ENCODE data around the gene CYTH1. TPM values are rescaled to one million over a fixed set of nuclear protein-coding genes. Genes with fewer than 3 reads are reported as not detected.

Gene CYTH1
- total RNA-seq, 1 experiment from 2014 or later: 34.3 TPM

DNA sequence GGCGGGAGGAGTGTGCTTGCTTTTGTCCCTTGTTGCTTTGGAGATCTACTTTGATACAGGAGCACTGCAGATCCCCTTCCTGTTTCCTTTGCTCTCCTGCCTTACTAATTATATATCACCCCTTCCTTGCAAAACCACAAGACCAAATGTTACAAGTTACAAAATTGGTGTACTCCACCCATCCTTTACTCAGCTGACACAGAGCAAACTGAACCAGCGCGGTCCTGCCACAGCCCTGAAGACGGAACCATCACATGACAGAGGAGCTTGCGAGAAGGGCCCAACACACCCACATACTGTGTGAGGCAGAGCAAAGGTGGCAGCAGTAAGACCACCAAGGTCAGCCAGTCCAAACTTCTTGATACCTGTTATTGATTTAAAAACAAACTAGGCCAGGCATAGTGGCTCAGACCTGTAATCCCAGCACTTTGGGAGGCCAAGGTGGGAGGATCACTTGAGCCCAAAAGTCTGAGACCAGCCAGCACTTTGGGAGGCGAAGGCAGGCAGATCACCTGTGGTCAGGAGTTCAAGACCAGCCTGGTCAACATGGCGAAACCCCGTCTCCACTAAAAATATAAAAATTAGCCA lies 33.2 kb downstream of the CYTH1 start:
- Histone ChIP-seq H3K9ac (ENCODE audit: low read length) (no peak overlapping the region), H3K27ac (ENCODE audit: low read depth, low read length) (no peak overlapping the region), H3K9me2 (ENCODE audit: insufficient read depth) (no peaks in the 10 kb centered on the region), H4K20me1 (ENCODE audit: insufficient read depth) (no peaks in the 10 kb centered on the region; the same call in 1 of the 2 replicates), H3K79me2 (ENCODE audit: insufficient read depth, low read length) (peaks cover 28% of the 10 kb centered on the region), H3K4me3 (replicated peaks in 1 of 2; ENCODE audit: low read depth in 1 of 2, low read length in 2 of 2) (no peak overlapping the region), H3K9me3 (ENCODE audit: control insufficient read depth in 1 of 2, insufficient read depth in 1 of 2, low read depth in 1 of 2, low read length in 2 of 2) (no peaks in the 10 kb centered on the region), H3K36me3 (ENCODE audit: control insufficient read depth in 1 of 2, insufficient read depth in 2 of 2, low read length in 2 of 2) (no peaks in the 10 kb centered on the region), H3K4me2 (ENCODE audit: low read length) (0 out of 2 replicates have a peak overlapping the region, but pooled peaks have one; percentile 3), H2AFZ (ENCODE audit: low read depth, low read length, poor library complexity, severe bottlenecking) (no peak overlapping the region), H3K27me3 (ENCODE audit: insufficient read depth, low read length) (no peaks in the 10 kb centered on the region), H3K4me1 (ENCODE audit: control insufficient read depth in 1 of 2, insufficient read depth in 2 of 2, low read length in 2 of 2) (peaks cover 10 to 18% of the 10 kb centered on the region in 2 experiments; a peak in 3 of 4 replicates)
- TF ChIP-seq, protein P1, sequence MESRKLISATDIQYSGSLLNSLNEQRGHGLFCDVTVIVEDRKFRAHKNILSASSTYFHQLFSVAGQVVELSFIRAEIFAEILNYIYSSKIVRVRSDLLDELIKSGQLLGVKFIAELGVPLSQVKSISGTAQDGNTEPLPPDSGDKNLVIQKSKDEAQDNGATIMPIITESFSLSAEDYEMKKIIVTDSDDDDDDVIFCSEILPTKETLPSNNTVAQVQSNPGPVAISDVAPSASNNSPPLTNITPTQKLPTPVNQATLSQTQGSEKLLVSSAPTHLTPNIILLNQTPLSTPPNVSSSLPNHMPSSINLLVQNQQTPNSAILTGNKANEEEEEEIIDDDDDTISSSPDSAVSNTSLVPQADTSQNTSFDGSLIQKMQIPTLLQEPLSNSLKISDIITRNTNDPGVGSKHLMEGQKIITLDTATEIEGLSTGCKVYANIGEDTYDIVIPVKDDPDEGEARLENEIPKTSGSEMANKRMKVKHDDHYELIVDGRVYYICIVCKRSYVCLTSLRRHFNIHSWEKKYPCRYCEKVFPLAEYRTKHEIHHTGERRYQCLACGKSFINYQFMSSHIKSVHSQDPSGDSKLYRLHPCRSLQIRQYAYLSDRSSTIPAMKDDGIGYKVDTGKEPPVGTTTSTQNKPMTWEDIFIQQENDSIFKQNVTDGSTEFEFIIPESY (IDR thresholded peaks at IDR 0.05; ENCODE audit: extremely low read depth, insufficient replicate concordance, low read length): no peak
- TF ChIP-seq JUND (IDR thresholded peaks at IDR 0.05) (no peak), POLR2A (IDR thresholded peaks at IDR 0.05; ENCODE audit: borderline replicate concordance, extremely low read depth, insufficient read depth, insufficient read length) (no peak), EZH2phosphoT487 (IDR thresholded peaks at IDR 0.05; ENCODE audit: borderline replicate concordance) (no peak), POLR2AphosphoS5 (IDR thresholded peaks at IDR 0.05; ENCODE audit: low read depth, low read length) (no peak), ZFX (IDR thresholded peaks at IDR 0.05) (no peak), RAD21 (IDR thresholded peaks at IDR 0.05; ENCODE audit: low read depth) (no peak), SIN3A (IDR thresholded peaks at IDR 0.05; ENCODE audit: low read depth) (no peak), CBX3 (IDR thresholded peaks at IDR 0.05; ENCODE audit: low read depth) (no peak), ZNF274 (IDR thresholded peaks at IDR 0.05; ENCODE audit: low read depth, low read length) (no peak), CEBPB (IDR thresholded peaks at IDR 0.05; ENCODE audit: low read depth) (no peak), SP1 (IDR thresholded peaks at IDR 0.05; ENCODE audit: low read depth) (no peak)
- TF ChIP-seq, protein P2, sequence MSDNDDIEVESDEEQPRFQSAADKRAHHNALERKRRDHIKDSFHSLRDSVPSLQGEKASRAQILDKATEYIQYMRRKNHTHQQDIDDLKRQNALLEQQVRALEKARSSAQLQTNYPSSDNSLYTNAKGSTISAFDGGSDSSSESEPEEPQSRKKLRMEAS (IDR thresholded peaks at IDR 0.05): no peak
- TF ChIP-seq, protein P3, sequence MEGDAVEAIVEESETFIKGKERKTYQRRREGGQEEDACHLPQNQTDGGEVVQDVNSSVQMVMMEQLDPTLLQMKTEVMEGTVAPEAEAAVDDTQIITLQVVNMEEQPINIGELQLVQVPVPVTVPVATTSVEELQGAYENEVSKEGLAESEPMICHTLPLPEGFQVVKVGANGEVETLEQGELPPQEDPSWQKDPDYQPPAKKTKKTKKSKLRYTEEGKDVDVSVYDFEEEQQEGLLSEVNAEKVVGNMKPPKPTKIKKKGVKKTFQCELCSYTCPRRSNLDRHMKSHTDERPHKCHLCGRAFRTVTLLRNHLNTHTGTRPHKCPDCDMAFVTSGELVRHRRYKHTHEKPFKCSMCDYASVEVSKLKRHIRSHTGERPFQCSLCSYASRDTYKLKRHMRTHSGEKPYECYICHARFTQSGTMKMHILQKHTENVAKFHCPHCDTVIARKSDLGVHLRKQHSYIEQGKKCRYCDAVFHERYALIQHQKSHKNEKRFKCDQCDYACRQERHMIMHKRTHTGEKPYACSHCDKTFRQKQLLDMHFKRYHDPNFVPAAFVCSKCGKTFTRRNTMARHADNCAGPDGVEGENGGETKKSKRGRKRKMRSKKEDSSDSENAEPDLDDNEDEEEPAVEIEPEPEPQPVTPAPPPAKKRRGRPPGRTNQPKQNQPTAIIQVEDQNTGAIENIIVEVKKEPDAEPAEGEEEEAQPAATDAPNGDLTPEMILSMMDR (IDR thresholded peaks at IDR 0.05 in 2 of 3, conservative IDR thresholded peaks at IDR 0.05 in 1 of 3; ENCODE audit: borderline replicate concordance in 1 of 3, insufficient read depth in 1 of 3, low read depth in 2 of 3, low read length in 2 of 3): no peak
- ChIA-PET CTCF (no interaction called here), RAD21 (ENCODE audit: low non-redundant PET in 1 of 2, low total read pairs in 2 of 2, uncharacterized antibody in 2 of 2, unreplicated experiment in 2 of 2) (no interaction called here), POLR2A (interaction anchor here (1.4 kb wide), 1 partner anchor 12 kb away, joined by 7 read pairs; no protein-coding TSS in a partner anchor)
- DNase-seq (ENCODE audit: low read depth, low spot score) (no peak), ATAC-seq (no peak)
- intact Hi-C loops (cut with micrococcal nuclease): no loop called here
- BruUV-seq (replicated peaks): no TSS peak

Measured in HCT116 (cell line).